Vagina (tissue), 2 donors: Measurements from ENCODE around the gene CPT2.

Source experiments
- POLR2AphosphoS5 ChIP-seq, 2 donors: sonication (generic); formaldehyde crosslinking; IDR thresholded peaks; one replicate each; pipeline ENCODE4 v1.9.0; 2017; ENCODE audit warnings: antibody characterized with exemption in 2 of 2, mild to moderate bottlenecking in 2 of 2, low read depth in 1 of 2; ENCODE audit not compliant: insufficient read depth in 1 of 2
- TF ChIP-seq, protein P1 (sequence below), 3 experiments: fragments of 450-650 bp in 2 of 3; fragments of 200-600 bp in 1 of 3; sonication (generic) in 1 of 3; IDR thresholded peaks; one replicate each; pipeline ENCODE4 v1.5.1; 2017 to 2019; ENCODE audit warnings: antibody characterized with exemption in 3 of 3, mild to moderate bottlenecking in 2 of 3, moderate library complexity in 2 of 3

DNA sequence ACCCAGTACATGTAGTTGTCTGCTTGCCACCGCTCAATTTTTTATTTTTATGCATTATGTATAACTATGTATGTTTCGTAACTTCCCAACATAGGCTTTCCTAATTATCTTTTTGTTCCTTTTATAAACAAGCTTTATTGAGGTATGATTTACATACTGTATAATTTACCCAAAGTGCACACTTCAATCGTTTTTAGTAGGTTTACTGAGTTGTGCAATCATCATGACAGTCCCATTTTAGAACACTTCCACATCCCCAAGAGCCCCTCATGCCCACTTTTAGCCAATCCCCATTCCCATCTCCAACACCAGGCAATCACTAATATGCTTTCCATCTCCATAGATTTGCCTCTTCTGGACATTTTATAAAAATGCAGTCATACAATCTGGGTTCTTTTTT lies 39.8 kb upstream of the CPT2 start:
- TF ChIP-seq, protein P1, sequence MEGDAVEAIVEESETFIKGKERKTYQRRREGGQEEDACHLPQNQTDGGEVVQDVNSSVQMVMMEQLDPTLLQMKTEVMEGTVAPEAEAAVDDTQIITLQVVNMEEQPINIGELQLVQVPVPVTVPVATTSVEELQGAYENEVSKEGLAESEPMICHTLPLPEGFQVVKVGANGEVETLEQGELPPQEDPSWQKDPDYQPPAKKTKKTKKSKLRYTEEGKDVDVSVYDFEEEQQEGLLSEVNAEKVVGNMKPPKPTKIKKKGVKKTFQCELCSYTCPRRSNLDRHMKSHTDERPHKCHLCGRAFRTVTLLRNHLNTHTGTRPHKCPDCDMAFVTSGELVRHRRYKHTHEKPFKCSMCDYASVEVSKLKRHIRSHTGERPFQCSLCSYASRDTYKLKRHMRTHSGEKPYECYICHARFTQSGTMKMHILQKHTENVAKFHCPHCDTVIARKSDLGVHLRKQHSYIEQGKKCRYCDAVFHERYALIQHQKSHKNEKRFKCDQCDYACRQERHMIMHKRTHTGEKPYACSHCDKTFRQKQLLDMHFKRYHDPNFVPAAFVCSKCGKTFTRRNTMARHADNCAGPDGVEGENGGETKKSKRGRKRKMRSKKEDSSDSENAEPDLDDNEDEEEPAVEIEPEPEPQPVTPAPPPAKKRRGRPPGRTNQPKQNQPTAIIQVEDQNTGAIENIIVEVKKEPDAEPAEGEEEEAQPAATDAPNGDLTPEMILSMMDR (IDR thresholded peaks at IDR 0.05) = no peak
- no peak for TF ChIP-seq POLR2AphosphoS5 (IDR thresholded peaks at IDR 0.05; ENCODE audit: insufficient read depth in 1 of 2, low read depth in 1 of 2)
